ENCODE data around the gene CBFB. TPM values are rescaled to one million over a fixed set of nuclear protein-coding genes. Genes with fewer than 3 reads are reported as not detected.
"Not testable (repeated sequence)": the region's sequence is repeated elsewhere in the genome, so short reads cannot be mapped to it uniquely, and the experiment has no call there.

The CBFB gene
- total RNA-seq, 1 experiment from 2014 or later: 87.1 TPM

DNA sequence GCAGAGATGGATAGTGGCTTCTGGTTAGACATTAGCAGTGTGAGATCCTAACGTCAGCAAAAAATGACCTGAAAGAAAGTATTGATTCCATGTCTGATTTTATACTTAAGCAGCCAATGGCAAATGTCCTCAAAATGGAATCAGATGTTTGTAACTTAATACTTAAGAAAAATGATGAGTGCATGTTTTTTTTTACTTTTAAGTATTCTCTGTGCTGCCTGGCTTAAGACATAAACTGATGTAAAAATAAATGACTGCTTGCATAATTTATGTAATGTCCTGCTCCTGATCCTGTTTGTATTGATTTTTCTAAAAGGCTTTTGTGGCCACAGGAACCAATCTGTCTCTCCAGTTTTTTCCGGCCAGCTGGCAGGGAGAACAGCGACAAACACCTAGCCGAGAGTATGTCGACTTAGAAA is 7.4 kb downstream of the CBFB start:
- POLR2A ChIA-PET: interaction anchor here (0.7 to 0.9 kb wide), 2 partner anchors 12 to 135 kb away, joined by 3 read pairs; no protein-coding TSS in a partner anchor
- Mint-ChIP-seq H3K27ac (ENCODE audit: low read depth, unreplicated experiment) (no peak overlapping the region), H3K27me3 (ENCODE audit: insufficient read depth, unreplicated experiment) (no peaks in the 10 kb centered on the region), H3K9me3 (ENCODE audit: unreplicated experiment) (no peaks in the 10 kb centered on the region), H3K4me1 (ENCODE audit: insufficient read depth, unreplicated experiment) (peaks cover 10% of the 10 kb centered on the region), H3K4me3 (ENCODE audit: unreplicated experiment) (no peak overlapping the region), H3K36me3 (ENCODE audit: insufficient read depth, unreplicated experiment) (peaks cover 31% of the 10 kb centered on the region)
- no TSS peak for BruUV-seq (replicated peaks)
- TF ChIP-seq, protein P1, sequence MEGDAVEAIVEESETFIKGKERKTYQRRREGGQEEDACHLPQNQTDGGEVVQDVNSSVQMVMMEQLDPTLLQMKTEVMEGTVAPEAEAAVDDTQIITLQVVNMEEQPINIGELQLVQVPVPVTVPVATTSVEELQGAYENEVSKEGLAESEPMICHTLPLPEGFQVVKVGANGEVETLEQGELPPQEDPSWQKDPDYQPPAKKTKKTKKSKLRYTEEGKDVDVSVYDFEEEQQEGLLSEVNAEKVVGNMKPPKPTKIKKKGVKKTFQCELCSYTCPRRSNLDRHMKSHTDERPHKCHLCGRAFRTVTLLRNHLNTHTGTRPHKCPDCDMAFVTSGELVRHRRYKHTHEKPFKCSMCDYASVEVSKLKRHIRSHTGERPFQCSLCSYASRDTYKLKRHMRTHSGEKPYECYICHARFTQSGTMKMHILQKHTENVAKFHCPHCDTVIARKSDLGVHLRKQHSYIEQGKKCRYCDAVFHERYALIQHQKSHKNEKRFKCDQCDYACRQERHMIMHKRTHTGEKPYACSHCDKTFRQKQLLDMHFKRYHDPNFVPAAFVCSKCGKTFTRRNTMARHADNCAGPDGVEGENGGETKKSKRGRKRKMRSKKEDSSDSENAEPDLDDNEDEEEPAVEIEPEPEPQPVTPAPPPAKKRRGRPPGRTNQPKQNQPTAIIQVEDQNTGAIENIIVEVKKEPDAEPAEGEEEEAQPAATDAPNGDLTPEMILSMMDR (IDR thresholded peaks at IDR 0.05; ENCODE audit: unreplicated experiment): no peak
- CTCF ChIA-PET: no interaction called here
- no peak for DNase-seq (ENCODE audit: unreplicated experiment)
- intact Hi-C loops (cut with micrococcal nuclease): no loop called here

DNA sequence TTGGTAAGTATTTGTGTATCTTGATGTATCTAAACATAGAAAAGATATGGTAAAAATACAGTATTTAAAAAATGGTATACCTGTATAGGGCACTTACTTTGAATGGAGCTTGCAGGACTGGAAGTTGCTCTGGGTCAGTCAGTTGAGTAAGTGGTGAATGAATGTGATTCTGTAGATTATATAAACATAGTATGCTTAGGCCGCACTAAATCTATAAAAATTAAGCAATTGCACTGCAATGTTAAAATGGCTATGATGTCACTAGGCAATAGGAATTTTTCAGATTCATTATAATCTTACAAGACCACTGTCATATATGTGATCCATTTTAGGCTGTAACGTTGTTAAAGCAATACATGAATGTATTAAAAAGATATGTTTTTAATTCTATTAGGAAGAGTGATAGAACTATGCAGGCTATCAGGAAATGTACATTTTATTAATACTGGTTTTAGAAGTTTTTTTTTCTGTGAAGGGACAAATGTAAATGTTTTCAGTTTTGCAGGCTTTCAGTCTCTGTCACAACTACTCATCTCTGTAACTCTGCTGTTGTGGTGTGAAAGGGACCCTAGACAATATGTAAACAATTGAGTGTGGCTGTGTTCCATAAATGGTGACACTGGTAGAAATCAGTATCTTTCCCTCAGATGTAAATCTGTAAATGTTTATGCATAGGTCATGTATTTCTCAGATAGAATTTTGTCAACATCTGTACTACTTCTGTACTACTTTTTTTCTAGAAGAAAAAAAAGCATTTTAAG is 10.5 kb downstream of the CBFB start:
- BruUV-seq (replicated peaks): no TSS peak
- DNase-seq (ENCODE audit: unreplicated experiment): no peak
- CTCF ChIA-PET: interaction anchor here (1.2 to 1.8 kb wide), 2 partner anchors 11 to 20 kb away, joined by 3 to 4 read pairs; no protein-coding TSS in a partner anchor
- POLR2A ChIA-PET: interaction anchor here (1.2 kb wide), 1 partner anchor 9 kb away, joined by 11 read pairs; no protein-coding TSS in a partner anchor
- no peaks in the 10 kb centered on the region for H3K27me3 Mint-ChIP-seq (ENCODE audit: insufficient read depth, unreplicated experiment)
- intact Hi-C loops (cut with micrococcal nuclease): no loop called here
- no peak overlapping the region for H3K4me3 Mint-ChIP-seq (ENCODE audit: unreplicated experiment)
- peaks cover 26% of the 10 kb centered on the region for H3K36me3 Mint-ChIP-seq (ENCODE audit: insufficient read depth, unreplicated experiment)
- TF ChIP-seq, protein P1 (IDR thresholded peaks at IDR 0.05; ENCODE audit: unreplicated experiment): no peak
- H3K9me3 Mint-ChIP-seq (ENCODE audit: unreplicated experiment): no peaks in the 10 kb centered on the region
- H3K27ac Mint-ChIP-seq (ENCODE audit: low read depth, unreplicated experiment): no peak overlapping the region
- H3K4me1 Mint-ChIP-seq (ENCODE audit: insufficient read depth, unreplicated experiment): peaks cover 8% of the 10 kb centered on the region

DNA sequence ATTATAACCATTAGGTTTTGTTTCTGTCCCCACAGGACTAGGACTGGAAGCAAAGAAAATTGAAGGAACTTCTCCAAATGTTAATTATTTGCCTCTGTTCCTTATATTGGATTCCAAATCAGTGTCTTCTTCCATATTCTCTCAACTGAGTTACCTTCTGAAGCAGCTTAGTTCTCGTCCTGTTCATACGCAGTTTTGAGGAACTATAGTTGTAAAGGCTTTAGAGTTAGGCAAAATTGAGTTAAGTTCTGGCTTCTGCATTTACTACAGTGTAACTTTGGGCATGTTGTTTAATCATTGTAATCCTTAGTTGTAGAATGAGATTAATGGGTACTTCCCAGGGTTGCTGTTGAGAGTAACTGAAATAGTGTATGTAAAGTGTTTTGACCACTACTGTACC is 11.2 kb downstream of the CBFB start:
- DNase-seq (ENCODE audit: unreplicated experiment): no peak
- ChIA-PET CTCF (interaction anchor here (1.2 to 1.8 kb wide), 2 partner anchors 10 to 21 kb away, joined by 3 to 4 read pairs; no protein-coding TSS in a partner anchor), POLR2A (interaction anchor here (1.2 kb wide), 1 partner anchor 10 kb away, joined by 11 read pairs; no protein-coding TSS in a partner anchor)
- Mint-ChIP-seq H3K27ac (ENCODE audit: low read depth, unreplicated experiment) (no peak overlapping the region), H3K4me3 (ENCODE audit: unreplicated experiment) (no peak overlapping the region), H3K9me3 (ENCODE audit: unreplicated experiment) (no peaks in the 10 kb centered on the region), H3K36me3 (ENCODE audit: insufficient read depth, unreplicated experiment) (peaks cover 26% of the 10 kb centered on the region), H3K27me3 (ENCODE audit: insufficient read depth, unreplicated experiment) (no peaks in the 10 kb centered on the region), H3K4me1 (ENCODE audit: insufficient read depth, unreplicated experiment) (peaks cover 4% of the 10 kb centered on the region)
- intact Hi-C loops (cut with micrococcal nuclease): no loop called here
- BruUV-seq (replicated peaks): no TSS peak
- TF ChIP-seq, protein P1 (IDR thresholded peaks at IDR 0.05; ENCODE audit: unreplicated experiment): no peak

DNA sequence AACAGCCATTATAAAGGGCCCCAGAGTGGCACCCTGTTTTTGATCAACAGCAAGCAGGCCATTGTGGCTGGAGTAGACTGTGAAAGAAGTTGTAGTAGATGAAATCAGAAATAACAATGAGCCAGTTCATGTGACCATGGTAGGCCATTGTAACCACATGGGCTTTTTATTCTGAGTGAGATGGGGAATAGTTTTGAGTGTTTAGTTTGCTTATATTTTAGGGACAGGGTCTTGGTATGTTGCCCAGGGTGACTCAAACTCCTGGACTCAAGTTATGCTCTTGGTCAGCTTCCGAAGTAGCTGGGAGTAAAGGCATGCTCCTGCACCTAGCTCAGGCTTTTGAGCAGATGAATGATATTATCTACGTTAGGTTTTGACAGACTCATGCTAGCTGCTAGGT is 12.0 kb downstream of the CBFB start:
- H3K4me1 Mint-ChIP-seq (ENCODE audit: insufficient read depth, unreplicated experiment): peaks cover 4% of the 10 kb centered on the region
- TF ChIP-seq, protein P1 (IDR thresholded peaks at IDR 0.05; ENCODE audit: unreplicated experiment): no peak
- H3K27me3 Mint-ChIP-seq (ENCODE audit: insufficient read depth, unreplicated experiment): no peaks in the 10 kb centered on the region
- peaks cover 26% of the 10 kb centered on the region for H3K36me3 Mint-ChIP-seq (ENCODE audit: insufficient read depth, unreplicated experiment)
- ChIA-PET POLR2A (no interaction called here), CTCF (interaction anchor here (0.6 to 1.5 kb wide), 4 partner anchors 14 to 148 kb away, joined by 3 to 5 read pairs (median 4); no protein-coding TSS in a partner anchor)
- DNase-seq (ENCODE audit: unreplicated experiment): no peak
- no peak overlapping the region for H3K27ac Mint-ChIP-seq (ENCODE audit: low read depth, unreplicated experiment)
- no peaks in the 10 kb centered on the region for H3K9me3 Mint-ChIP-seq (ENCODE audit: unreplicated experiment)
- BruUV-seq (replicated peaks): no TSS peak
- intact Hi-C loops (cut with micrococcal nuclease): no loop called here
- H3K4me3 Mint-ChIP-seq (ENCODE audit: unreplicated experiment): no peak overlapping the region

DNA sequence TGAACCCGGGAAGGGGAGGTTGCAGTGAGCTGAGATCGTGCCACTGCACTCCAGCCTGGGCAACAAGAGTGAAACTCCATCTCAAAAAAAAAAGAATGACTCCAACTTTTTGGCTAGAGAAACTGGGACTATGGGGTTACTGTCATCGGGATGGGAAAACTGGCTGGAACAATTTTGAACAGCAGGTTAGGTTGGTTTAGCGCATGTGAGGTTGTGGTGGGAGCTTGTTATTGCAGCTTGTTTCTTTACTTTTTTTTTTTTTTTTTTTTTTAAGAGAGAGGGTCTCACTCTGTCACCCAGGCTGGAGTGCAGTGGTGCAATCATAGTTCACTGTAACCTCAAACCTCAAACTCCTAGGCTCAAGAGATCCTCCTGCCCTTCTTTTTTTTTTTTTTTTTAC is 12.6 kb downstream of the CBFB start:
- intact Hi-C loops (cut with micrococcal nuclease); H3K4me3 Mint-ChIP-seq (ENCODE audit: unreplicated experiment); BruUV-seq (replicated peaks); H3K27ac Mint-ChIP-seq (ENCODE audit: low read depth, unreplicated experiment); DNase-seq (ENCODE audit: unreplicated experiment); POLR2A ChIA-PET; H3K4me1 Mint-ChIP-seq (ENCODE audit: insufficient read depth, unreplicated experiment); H3K27me3 Mint-ChIP-seq (ENCODE audit: insufficient read depth, unreplicated experiment); H3K9me3 Mint-ChIP-seq (ENCODE audit: unreplicated experiment): not testable (repeated sequence)
- CTCF ChIA-PET: interaction anchor here (0.7 to 1.5 kb wide), 3 partner anchors 14 to 70 kb away, joined by 3 to 5 read pairs (median 4); no protein-coding TSS in a partner anchor
- H3K36me3 Mint-ChIP-seq (ENCODE audit: insufficient read depth, unreplicated experiment): peaks cover 21% of the 10 kb centered on the region
